Dendritic cell treated with granulocyte-macrophage colony-stimulating factor and Interleukin-4, amounts not matched to agents 40 ng/mL and 50 ng/mL, for 4 days (primary cell): ENCODE measurements around the gene ACSL1.
"Not testable (repeated sequence)": the region's sequence is repeated elsewhere in the genome, so short reads cannot be mapped to it uniquely, and the experiment has no call there.

ENCODE experiments used
- H3K27ac Mint-ChIP-seq: one replicate; pipeline ENCODE4 v1.8.0; 2022; ENCODE audit warnings: mild to moderate bottlenecking, mixed read lengths
- H3K27me3 Mint-ChIP-seq: one replicate; pipeline ENCODE4 v1.8.0; 2022; ENCODE audit warnings: mild to moderate bottlenecking, mixed read lengths
- H3K36me3 Mint-ChIP-seq: one replicate; pipeline ENCODE4 v1.8.0; 2022; ENCODE audit warnings: low read depth, mixed read lengths
- H3K4me1 Mint-ChIP-seq: one replicate; pipeline ENCODE4 v1.8.0; 2022; ENCODE audit warnings: low read depth, mixed read lengths
- H3K4me3 Mint-ChIP-seq: one replicate; pipeline ENCODE4 v1.8.0; 2022; ENCODE audit warnings: mild to moderate bottlenecking, moderate library complexity, mixed read lengths
- H3K9me3 Mint-ChIP-seq: one replicate; pipeline ENCODE4 v1.8.0; 2022; ENCODE audit warnings: mixed read lengths
- intact Hi-C: fragments of 100-400 bp; cut with micrococcal nuclease; formaldehyde crosslinking; loops from one replicate; pipeline ENCODE4 v1.15.0; 2022

The ACSL1 gene

GRCh38 chr4:184782731-184783373 lies 42.9 kb downstream of the ACSL1 start:
- H3K27ac Mint-ChIP-seq = peak overlapping the region; percentile 61
- intact Hi-C loops = no loop called here
- peaks cover 38% of the 10 kb centered on the region for H3K4me1 Mint-ChIP-seq
- H3K9me3 Mint-ChIP-seq = no peaks in the 10 kb centered on the region
- H3K4me3 Mint-ChIP-seq = no peak overlapping the region
- H3K36me3 Mint-ChIP-seq = peaks cover 74% of the 10 kb centered on the region
- no peaks in the 10 kb centered on the region for H3K27me3 Mint-ChIP-seq

DNA sequence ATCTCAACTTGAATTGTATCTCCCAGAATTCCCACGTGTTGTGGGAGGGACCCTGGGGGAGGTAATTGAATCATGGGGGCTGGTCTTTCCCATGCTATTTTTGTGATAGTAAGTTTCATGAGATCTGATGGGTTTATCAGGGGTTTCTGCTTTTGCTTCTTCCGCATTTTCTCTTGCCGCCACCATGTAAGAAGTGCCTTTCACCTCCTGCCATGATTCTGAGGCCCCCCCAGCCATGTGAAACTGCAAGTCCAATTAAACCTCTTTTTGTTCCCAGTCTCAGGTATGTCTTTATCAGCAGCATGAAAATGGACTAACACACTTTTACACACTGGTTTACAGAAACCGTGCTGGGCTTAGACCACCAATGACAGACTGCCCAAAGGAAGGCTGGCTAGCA lies 46.6 kb downstream of the ACSL1 start:
- intact Hi-C loops = not testable (repeated sequence)
- peaks cover 72% of the 10 kb centered on the region for H3K36me3 Mint-ChIP-seq

GRCh38 chr4:184778325-184778724 lies 47.4 kb downstream of the ACSL1 start:
- Mint-ChIP-seq H3K27ac (no peak overlapping the region), H3K27me3 (no peaks in the 10 kb centered on the region), H3K4me3 (no peak overlapping the region), H3K36me3 (peaks cover 70% of the 10 kb centered on the region), H3K4me1 (peaks cover 19% of the 10 kb centered on the region), H3K9me3 (no peaks in the 10 kb centered on the region)
- intact Hi-C loops = no loop called here

More for the DNA sequence above, 46.6 kb downstream of the ACSL1 start:
- not testable (repeated sequence) for H3K27ac Mint-ChIP-seq, H3K9me3 Mint-ChIP-seq, H3K27me3 Mint-ChIP-seq, H3K4me3 Mint-ChIP-seq
- peaks cover 26% of the 10 kb centered on the region for H3K4me1 Mint-ChIP-seq

GRCh38 chr4:184776821-184777220 lies 48.9 kb downstream of the ACSL1 start:
- intact Hi-C loops = no loop called here
- H3K9me3 Mint-ChIP-seq = no peaks in the 10 kb centered on the region
- peaks cover 6% of the 10 kb centered on the region for H3K4me1 Mint-ChIP-seq
- no peak overlapping the region for H3K27ac Mint-ChIP-seq
- no peak overlapping the region for H3K4me3 Mint-ChIP-seq
- peaks cover 67% of the 10 kb centered on the region for H3K36me3 Mint-ChIP-seq
- H3K27me3 Mint-ChIP-seq = no peaks in the 10 kb centered on the region

GRCh38 chr4:184775854-184776555 lies 49.8 kb downstream of the ACSL1 start:
- no peaks in the 10 kb centered on the region for H3K27me3 Mint-ChIP-seq
- no peaks in the 10 kb centered on the region for H3K4me1 Mint-ChIP-seq
- H3K27ac Mint-ChIP-seq = no peak overlapping the region
- no peak overlapping the region for H3K4me3 Mint-ChIP-seq
- intact Hi-C loops = no loop called here
- peaks cover 61% of the 10 kb centered on the region for H3K36me3 Mint-ChIP-seq
- no peaks in the 10 kb centered on the region for H3K9me3 Mint-ChIP-seq

GRCh38 chr4:184774152-184774551 lies 51.6 kb downstream of the ACSL1 start:
- Mint-ChIP-seq H3K27ac (no peak overlapping the region), H3K4me3 (no peak overlapping the region), H3K4me1 (no peaks in the 10 kb centered on the region), H3K9me3 (no peaks in the 10 kb centered on the region), H3K27me3 (no peaks in the 10 kb centered on the region), H3K36me3 (peaks cover 60% of the 10 kb centered on the region)
- intact Hi-C loops = no loop called here

DNA sequence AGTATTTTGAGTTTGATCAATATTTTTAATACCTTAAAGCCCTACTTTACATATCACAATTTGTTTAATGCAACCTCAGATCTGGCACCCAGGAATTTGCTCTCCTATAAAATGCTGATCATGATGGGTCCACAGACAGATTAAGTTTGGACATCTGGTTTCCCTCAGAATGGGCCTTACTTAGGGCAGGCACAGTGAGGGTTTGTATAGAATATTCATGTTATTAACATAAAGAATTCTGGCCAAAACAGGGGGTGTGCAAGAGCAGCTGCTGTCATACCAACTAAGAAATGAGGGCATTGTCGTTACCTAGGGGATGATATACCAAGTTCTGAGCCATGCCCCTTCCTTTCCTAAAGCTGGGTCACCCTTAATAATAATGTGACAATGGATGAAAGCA lies 54.4 kb downstream of the ACSL1 start:
- intact Hi-C loops = no loop called here
- Mint-ChIP-seq H3K4me3 (no peak overlapping the region), H3K9me3 (no peaks in the 10 kb centered on the region), H3K36me3 (peaks cover 58% of the 10 kb centered on the region), H3K27me3 (no peaks in the 10 kb centered on the region), H3K4me1 (no peaks in the 10 kb centered on the region), H3K27ac (no peak overlapping the region)

- H3K27me3 Mint-ChIP-seq = no peaks in the 10 kb centered on the region
- no peak overlapping the region for H3K4me3 Mint-ChIP-seq
- peaks cover 67% of the 10 kb centered on the region for H3K36me3 Mint-ChIP-seq
- no peak overlapping the region for H3K27ac Mint-ChIP-seq
- intact Hi-C loops = no loop called here
- H3K4me1 Mint-ChIP-seq = no peaks in the 10 kb centered on the region
- H3K9me3 Mint-ChIP-seq = no peaks in the 10 kb centered on the region
Measured at GRCh38 chr4:184769141-184769765, 56.5 kb downstream of the ACSL1 start.

DNA sequence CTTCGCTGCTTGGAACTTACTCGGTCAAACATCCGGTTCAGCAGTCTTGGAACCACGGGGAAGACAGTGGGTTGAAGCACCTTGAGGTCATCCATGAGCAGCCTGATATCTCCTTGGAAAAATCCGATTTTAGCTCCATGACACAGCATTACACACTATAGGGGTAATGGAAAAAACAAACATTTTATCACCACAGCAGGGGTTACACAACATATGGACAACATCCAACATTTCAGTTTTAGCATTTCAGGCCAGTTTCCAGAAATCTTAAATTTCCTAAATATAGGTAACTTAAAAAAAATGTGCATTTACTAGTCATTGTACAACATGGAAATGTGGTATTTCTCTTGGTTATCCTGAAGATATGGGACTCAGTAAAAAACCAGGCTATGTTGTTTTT lies 57.5 kb downstream of the ACSL1 start:
- no peak overlapping the region for H3K4me3 Mint-ChIP-seq
- H3K27me3 Mint-ChIP-seq = no peaks in the 10 kb centered on the region
- H3K4me1 Mint-ChIP-seq = no peaks in the 10 kb centered on the region
- no peak overlapping the region for H3K27ac Mint-ChIP-seq
- no peaks in the 10 kb centered on the region for H3K9me3 Mint-ChIP-seq
- H3K36me3 Mint-ChIP-seq = peaks cover 71% of the 10 kb centered on the region
- intact Hi-C loops = no loop called here

DNA sequence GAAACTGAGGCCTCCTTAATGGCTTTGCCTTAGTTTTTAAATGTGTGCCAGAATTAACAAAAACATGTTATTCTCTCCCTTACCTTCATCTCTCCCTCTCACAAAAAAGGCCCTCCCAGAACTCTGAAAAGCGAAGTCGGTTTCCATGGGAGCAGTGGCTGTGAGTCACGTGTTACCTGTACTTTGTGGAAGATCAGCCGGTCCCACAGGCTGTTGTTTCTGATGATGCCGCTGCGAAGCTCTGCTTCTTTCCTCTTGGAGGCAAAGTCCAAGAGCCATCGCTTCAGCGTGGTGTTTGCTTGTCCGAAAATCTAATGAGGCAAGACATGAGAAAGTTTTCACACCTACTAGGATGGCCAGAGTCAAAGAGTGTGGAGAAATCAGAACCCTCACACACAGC lies 59.3 kb downstream of the ACSL1 start:
- Mint-ChIP-seq H3K27me3 (no peaks in the 10 kb centered on the region), H3K9me3 (no peaks in the 10 kb centered on the region), H3K36me3 (peaks cover 82% of the 10 kb centered on the region), H3K4me1 (no peaks in the 10 kb centered on the region), H3K27ac (no peak overlapping the region), H3K4me3 (no peak overlapping the region)
- intact Hi-C loops = no loop called here

- H3K4me1 Mint-ChIP-seq = no peaks in the 10 kb centered on the region
- no peak overlapping the region for H3K4me3 Mint-ChIP-seq
- no peaks in the 10 kb centered on the region for H3K27me3 Mint-ChIP-seq
- intact Hi-C loops = no loop called here
- peaks cover 90% of the 10 kb centered on the region for H3K36me3 Mint-ChIP-seq
- no peak overlapping the region for H3K27ac Mint-ChIP-seq
- H3K9me3 Mint-ChIP-seq = no peaks in the 10 kb centered on the region
Measured at GRCh38 chr4:184765473-184766340, 60.1 kb downstream of the ACSL1 start.

- no peak overlapping the region for H3K27ac Mint-ChIP-seq
- intact Hi-C loops = no loop called here
- no peaks in the 10 kb centered on the region for H3K9me3 Mint-ChIP-seq
- peaks cover 92% of the 10 kb centered on the region for H3K36me3 Mint-ChIP-seq
- H3K4me3 Mint-ChIP-seq = no peak overlapping the region
- no peaks in the 10 kb centered on the region for H3K4me1 Mint-ChIP-seq
- no peaks in the 10 kb centered on the region for H3K27me3 Mint-ChIP-seq
Measured at GRCh38 chr4:184764601-184765000, 61.2 kb downstream of the ACSL1 start.

DNA sequence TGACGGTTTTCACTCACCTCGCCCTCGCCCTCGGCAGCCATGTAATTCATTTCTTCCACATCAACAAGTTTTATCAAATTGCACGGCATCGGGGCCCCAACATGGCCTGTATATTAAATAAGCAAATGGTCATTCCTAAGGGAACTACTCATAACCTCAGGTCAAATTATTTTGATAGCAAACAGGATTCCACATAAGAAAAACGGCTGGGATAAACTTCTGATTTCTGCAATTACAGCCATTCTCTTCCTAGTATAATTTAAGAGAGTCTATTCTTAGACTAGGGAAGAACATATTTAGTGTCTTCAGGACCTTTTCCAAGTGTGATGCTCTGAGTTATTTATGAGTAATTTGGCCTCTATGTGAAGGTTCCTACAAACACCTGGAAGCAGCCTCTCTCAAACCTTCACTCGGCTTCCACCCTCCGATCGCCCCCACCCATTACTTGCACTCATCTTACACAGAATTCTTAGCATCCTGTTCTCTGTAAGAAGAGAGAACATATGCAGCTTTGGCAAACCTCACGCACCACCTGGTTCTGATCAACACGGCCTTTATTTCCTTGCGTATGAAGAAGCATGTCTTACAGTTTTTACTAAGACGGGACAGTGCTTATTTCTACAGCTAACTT lies 62.5 kb downstream of the ACSL1 start:
- no peaks in the 10 kb centered on the region for H3K4me1 Mint-ChIP-seq
- no peak overlapping the region for H3K27ac Mint-ChIP-seq
- H3K36me3 Mint-ChIP-seq = peaks cover 96% of the 10 kb centered on the region
- H3K9me3 Mint-ChIP-seq = no peaks in the 10 kb centered on the region
- H3K27me3 Mint-ChIP-seq = no peaks in the 10 kb centered on the region
- intact Hi-C loops = no loop called here
- H3K4me3 Mint-ChIP-seq = no peak overlapping the region
